ENCODE measurements around the gene CYP4F2.
"Not testable (repeated sequence)": the region's sequence is repeated elsewhere in the genome, so short reads cannot be mapped to it uniquely, and the experiment has no call there.

The CYP4F2 gene

GRCh38 chr19:15897738-15898276 is at the start of gene CYP4F2:
TSS of gene CYP4F2 (minus strand) at chr19:15898074. CDS start at chr19:15897611, 463 bp downstream.
- no peak for DNase-seq (ENCODE audit: low read depth in 2 of 2)

DNA sequence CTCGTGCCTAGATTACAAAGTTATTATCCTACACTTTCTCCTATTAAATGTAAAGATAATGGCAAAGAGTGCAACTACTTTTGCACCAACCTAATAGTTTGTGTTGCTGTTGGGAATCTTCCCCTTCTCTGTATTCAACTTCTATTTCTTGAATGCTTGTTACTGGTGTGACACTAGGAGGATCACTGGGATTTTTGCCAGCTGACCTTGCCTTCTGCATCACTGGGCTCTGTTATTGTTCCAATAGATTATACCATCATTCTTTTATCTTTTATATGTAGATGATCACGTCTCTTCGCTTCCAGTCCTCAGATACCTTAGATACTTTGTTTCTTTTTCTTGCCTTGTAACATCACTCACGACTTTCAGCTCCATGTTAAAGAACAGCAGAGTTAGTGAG is 47.4 kb upstream of the CYP4F2 start:
- no peak for DNase-seq (ENCODE audit: low read depth in 2 of 2)

GRCh38 chr19:15944401-15944800 is 46.5 kb upstream of the CYP4F2 start:
- DNase-seq (ENCODE audit: low read depth in 2 of 2): no peak

DNA sequence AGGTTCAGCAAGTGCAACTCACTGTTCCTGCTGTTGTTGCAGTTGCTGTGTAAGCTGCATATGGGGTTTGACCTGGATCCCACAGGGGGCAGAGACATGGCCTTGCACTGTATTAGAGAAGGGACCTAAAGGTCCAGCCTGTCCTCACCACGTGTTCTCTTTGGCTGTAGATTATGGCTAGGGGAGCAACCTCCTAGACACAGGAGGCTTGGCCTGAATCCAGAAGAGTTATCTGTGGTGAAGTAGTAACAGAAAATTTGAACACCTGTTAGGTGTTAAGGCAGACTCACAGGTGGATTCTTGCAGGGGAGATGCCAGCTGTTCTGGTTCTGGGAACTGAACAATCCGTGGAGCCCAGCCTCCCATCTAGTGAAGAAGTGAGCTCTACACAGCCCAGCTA is 39.9 kb upstream of the CYP4F2 start:
- no peak for DNase-seq (ENCODE audit: low read depth in 2 of 2)

DNA sequence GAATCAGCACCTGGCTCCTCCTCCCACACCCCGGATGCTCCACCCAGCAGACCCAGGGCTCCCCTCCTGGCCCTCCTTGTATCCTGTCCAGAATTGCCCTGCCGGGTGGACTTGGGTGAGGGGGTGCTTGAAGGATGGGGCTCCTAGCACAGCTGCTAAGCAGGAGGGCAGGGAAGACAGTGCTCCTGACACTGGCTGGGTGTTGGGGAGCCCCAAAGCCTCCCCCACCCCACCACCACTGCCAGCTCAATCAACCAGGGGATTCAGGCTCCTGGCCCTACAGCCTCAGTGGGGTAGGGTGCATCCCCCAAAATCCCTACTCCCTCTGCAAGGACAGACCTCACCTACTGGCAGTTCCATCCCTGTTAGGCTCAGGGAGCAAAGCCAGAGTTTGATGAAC is 39.1 kb upstream of the CYP4F2 start:
- DNase-seq (ENCODE audit: low read depth in 2 of 2): no peak

DNA sequence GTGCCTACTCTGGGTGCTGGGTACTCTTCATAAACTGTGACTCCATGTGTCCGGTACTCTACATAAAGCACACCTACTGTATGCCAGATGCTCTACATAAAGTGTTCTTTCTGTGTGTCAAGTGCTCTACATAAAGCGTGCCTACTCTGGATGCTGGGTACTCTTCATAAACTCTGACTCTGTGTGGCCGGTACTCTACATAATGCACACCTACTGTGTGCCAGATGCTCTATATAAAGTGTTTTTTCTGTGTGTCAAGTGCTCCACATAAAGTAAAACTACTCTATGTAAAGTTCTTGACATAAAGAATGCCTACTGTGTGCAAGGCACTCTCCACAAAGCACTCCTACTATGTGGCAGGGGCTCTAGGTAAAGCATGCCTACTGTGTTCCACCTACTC is 38.3 kb upstream of the CYP4F2 start:
- DNase-seq (ENCODE audit: low read depth in 2 of 2): no peak

DNA sequence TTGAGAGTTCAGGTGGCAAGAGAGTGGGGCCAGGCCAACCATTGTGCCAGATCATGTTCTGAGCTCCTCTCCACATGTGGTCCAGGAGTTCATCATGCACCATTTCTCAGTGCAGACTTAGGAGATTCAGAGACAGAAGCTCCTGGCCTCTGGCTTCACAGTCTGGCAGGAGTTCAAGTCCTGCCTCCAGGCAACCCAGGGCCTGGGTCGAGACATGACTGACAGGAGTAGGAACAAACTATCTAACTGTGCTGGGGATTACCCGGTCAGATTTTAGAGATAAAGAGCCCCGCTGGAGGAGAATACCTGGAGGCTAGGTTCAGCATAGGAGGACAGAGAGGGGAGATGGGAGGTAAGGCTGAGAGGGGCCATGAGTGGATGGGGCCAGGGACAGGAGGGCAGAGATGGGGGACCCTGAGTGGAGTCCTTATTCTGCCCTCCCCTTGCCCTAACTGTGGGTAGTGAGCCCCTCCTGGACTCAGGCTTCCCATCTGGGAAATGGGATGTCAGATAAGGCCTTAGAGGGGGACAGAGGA is 37.4 kb upstream of the CYP4F2 start:
- DNase-seq (ENCODE audit: low read depth in 2 of 2): no peak

DNA sequence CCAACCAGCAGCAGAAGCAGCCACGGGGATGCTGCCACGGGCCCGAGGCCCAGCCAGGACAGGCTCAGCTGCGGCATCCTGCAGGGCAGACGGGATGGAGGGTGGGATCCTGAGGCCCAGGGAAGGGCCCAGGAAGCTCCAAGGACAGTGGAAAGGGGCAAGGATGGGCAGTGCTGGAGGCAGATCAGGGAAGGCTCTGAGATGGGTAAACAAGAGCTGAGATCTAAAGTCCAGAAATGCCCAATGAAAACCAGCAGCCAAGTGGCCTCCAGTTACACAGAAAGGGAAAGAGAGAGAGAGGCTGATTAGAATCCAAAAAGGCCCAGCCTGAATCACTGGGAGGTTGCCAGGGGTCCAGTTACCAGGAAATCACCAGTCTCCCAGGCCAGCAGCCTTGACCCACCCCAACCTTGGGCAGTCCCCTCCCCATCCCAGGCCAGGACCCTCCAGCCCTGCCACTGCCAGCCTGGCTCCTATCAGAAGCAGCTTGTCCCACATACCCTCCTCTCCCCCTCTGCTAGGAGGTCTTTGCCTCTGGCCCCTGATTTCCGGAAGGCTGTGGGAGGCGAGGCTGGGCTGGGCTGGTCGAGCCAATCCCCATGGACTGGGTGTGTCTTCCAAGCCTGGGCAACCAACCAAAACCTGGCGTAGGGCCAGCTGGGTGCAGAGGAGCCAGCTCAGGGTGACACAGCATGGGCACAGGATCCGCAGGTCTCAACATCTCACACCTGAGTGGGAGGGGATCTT is 36.6 kb upstream of the CYP4F2 start, which contains the start of gene CYP4F11:
CYP4F11 (minus strand) TSS at position 198 of the 747 bp plus-strand sequence; CDS start at position 77, 121 bp downstream.
- DNase-seq (ENCODE audit: low read depth in 2 of 2): no peak

GRCh38 chr19:15933761-15934331 is 36.0 kb upstream of the CYP4F2 start:
- DNase-seq (ENCODE audit: low read depth in 2 of 2): peak; percentile 9 to 23

- DNase-seq (ENCODE audit: low read depth in 2 of 2): no peak
These were observed 30.4 kb upstream of the CYP4F2 start for GRCh38 chr19:15928321-15928720.

DNA sequence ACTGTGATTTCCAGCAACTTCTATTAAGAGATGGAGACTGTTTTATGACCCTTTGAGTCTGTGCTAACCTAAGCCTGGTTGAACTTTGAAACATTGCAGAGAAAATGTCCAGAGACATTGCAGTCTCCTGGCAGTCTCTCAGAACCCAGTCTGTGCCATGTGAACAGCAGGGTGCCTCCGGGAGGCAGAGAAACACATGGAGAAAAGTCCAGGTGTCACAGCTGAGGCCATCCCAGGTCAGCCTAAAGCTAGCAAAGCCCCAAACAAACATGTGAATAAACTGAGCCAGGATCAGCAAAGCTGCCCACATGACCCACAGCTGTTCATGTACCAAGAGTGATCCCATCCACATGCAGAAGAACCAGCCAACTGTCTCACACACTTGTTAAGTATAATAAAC is 28.6 kb upstream of the CYP4F2 start:
- DNase-seq (ENCODE audit: low read depth in 2 of 2): no peak

DNA sequence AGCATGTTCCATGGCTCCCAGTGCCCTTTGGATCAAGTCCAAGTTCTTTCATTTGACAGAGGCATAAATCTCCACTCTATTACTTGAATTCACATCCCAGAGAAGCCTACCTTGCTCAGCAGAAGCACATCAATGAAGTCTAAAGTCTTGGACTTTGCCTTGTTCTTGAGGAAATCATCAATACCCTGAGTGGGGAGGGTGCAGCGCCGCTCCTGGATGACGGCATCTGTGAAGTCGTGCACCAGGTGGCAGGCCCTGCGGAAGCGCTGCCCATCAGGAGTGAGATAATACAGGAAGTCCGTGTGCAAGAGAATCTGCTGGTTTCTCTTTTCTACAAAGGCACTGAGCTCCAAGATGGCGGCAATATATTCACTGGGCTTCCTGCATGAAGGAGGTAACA is 25.8 kb upstream of the CYP4F2 start:
- DNase-seq (ENCODE audit: low read depth in 2 of 2): no peak

DNA sequence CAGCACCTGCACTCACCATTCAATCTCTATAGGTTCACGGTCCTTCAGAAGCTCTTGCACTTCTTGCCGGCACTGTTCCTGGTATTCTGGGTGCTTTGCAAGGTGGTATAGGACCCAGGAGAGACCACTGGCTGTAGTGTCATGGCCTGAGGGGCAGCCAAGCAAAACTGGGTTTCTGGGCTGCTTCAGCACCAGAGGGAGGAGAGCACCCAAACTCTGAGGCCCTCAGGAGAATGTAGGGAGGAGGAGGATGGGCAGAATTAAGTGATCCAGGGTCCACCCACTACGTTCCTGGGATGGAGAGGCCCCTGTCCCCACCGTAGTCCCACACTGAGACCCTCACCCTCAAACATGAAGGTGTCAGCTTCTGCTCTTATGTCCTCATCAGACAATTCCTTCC is 24.1 kb upstream of the CYP4F2 start:
- no peak for DNase-seq (ENCODE audit: low read depth in 2 of 2)

- DNase-seq (ENCODE audit: low read depth in 2 of 2): no peak
These were observed 21.4 kb upstream of the CYP4F2 start for GRCh38 chr19:15919243-15919642.

DNA sequence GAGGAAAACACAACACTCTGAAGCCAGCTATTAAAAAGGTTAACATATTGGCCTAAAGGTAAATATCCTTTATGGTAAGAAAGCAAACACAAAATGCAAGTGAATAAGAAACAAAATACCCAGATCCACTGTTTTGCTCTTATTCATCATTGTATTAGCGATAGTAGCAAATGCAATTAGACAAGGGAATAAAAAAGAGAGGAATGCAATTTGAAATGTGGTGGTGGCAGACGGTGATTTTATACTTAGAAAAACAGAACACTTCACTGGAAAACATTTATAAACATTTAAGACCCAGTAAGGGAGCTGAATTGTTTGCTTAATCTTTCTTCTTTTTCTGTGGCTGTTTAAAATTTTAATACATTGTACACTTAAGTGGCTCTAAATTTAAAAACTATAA is 17.2 kb upstream of the CYP4F2 start:
- DNase-seq (ENCODE audit: low read depth in 2 of 2): no peak

DNA sequence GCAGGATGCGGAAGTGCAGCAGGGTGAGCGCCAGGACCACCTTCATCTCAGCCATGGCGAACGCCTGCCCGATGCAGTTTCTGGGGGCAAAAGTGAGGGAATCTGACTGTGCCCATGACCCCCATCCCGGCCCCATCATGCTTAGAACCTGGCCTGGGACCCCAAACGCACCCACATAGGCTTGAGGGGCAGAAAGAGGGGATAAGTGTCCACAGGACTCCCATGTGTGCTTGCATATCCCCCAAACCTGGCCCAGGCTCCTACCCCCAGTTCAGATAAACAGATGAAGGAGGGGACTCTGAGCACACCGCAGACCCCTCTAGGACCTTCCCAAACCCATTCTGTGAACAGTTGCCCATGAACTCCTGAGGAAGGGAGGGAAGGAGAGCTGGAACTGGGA is 16.0 kb upstream of the CYP4F2 start:
- no peak for DNase-seq (ENCODE audit: low read depth in 2 of 2)

- DNase-seq (ENCODE audit: low read depth in 2 of 2): no peak
These were observed 15.5 kb upstream of the CYP4F2 start for GRCh38 chr19:15913384-15913783.

- DNase-seq (ENCODE audit: low read depth in 2 of 2): no peak
These were observed 13.8 kb upstream of the CYP4F2 start for GRCh38 chr19:15911599-15912235.

GRCh38 chr19:15905026-15905425 is 7.2 kb upstream of the CYP4F2 start:
- no peak for DNase-seq (ENCODE audit: low read depth in 2 of 2)

DNA sequence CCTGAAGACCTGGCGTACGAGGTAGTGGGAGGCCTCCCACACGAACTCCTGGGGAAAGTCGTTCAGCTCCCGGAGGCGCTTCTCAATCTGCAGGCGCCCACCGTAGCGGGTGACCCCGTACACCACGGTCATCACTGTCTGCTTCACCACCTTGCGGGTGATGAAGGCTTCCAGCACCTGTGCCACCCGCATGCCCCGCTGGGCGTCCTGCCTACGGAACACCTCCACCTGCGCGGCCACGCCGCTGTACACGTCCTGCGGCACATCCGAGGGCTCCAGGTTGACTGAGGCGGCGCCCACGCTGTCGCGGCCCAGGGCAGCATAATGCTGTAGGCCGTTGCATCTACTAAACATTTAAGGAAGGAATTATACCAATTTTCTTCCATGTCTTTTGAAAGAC is 5.0 kb upstream of the CYP4F2 start:
- not testable (repeated sequence) for DNase-seq (ENCODE audit: low read depth in 2 of 2)

GRCh38 chr19:15902254-15902653 is 4.4 kb upstream of the CYP4F2 start:
- no peak for DNase-seq (ENCODE audit: low read depth in 2 of 2)

DNA sequence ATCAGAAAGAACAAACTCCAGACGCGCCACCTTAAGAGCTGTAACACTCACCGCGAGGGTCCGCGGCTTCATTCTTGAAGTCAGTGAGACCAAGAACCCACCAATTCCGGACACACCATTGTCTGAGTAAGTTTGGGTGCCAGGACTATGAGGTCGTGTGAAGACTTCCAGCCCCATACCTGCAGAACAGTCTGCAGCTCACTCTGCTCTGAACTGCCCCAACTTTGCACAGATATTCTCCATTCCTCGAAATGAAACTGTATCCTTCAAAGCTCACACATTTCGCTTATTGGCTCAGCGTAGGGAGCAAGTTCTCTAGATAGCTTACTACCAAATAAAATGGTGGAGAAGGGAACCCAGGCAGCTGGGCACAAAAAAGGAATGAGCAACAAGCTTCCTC is 2.6 kb upstream of the CYP4F2 start:
- no peak for DNase-seq (ENCODE audit: low read depth in 2 of 2)

- DNase-seq (ENCODE audit: low read depth in 2 of 2): not testable (repeated sequence)
These were observed 2.2 kb upstream of the CYP4F2 start for GRCh38 chr19:15900032-15900431.

Data from stimulated activated CD4-positive, alpha-beta T cell treated with anti-CD3 and anti-CD28 coated beads, Interleukin-15, amount 100 ng/mL, for 48 hours (primary cell).